ENCODE measurements around the gene SH2D1B. TPM values are rescaled to one million over a fixed set of nuclear protein-coding genes. Genes with fewer than 3 reads are reported as not detected.

The SH2D1B gene
- total and polyA plus RNA-seq, 2 donors (not counting 1 experiment from before 2014, with no cell fraction given), result 0.15 TPM

DNA sequence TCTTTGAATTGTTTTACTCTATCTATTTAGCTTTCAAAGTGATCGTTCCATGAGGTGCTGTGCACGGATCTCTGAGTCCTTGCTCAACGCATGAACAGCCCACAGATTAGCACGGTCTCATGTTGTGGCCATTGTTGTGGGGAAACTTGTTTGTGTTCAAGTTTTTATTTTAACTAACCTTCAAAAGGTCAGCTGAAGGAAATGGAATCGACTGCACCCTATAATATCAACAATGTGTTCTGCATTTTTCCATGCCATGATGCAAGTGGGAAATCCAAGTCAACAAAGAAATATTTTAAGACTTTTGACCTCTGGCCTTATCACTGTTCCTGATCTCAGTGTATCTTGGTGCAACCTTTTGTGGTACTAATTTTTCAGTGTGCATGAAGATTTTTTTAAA lies 6.1 kb downstream of the SH2D1B start:
- Histone ChIP-seq H2AFZ (ENCODE audit: insufficient read depth, low read depth, low read length, poor library complexity, severe bottlenecking) (no peak overlapping the region), H3K9ac (ENCODE audit: low read length) (no peak overlapping the region), H4K20me1 (ENCODE audit: control insufficient read depth, insufficient read depth, low read length, poor library complexity, severe bottlenecking) (no peaks in the 10 kb centered on the region), H3K9me3 (ENCODE audit: control extremely low read depth in 1 of 3, control insufficient read depth in 2 of 3, insufficient read depth in 1 of 3, low read length in 2 of 3) (no peaks in the 10 kb centered on the region), H3K79me2 (ENCODE audit: control insufficient read depth, insufficient read depth, low read length) (no peaks in the 10 kb centered on the region), H3K4me3 (ENCODE audit: control extremely low read depth in 1 of 5, extremely low read depth in 1 of 5, insufficient read depth in 1 of 5, low read depth in 2 of 5, low read length in 4 of 5) (no peak overlapping the region), H3K27me3 (replicated peaks in 1 of 4; ENCODE audit: control extremely low read depth in 1 of 4, control insufficient read depth in 3 of 4, insufficient read depth in 4 of 4, low read length in 3 of 4) (no peaks in the 10 kb centered on the region), H3K36me3 (replicated peaks in 1 of 2; ENCODE audit: control extremely low read depth in 1 of 2, control insufficient read depth in 1 of 2, extremely low read depth in 1 of 2, insufficient read depth in 2 of 2, low read length in 1 of 2) (no peaks in the 10 kb centered on the region), H3K4me2 (replicated peaks; ENCODE audit: low read depth, low read length, poor library complexity, severe bottlenecking) (no peak overlapping the region), H3K27ac (ENCODE audit: low read length in 2 of 2) (no peak overlapping the region), H3K4me1 (ENCODE audit: control insufficient read depth in 2 of 2, insufficient read depth in 2 of 2, low read length in 2 of 2) (no peaks in the 10 kb centered on the region)
- TF ChIP-seq CTCF (IDR thresholded peaks at IDR 0.05) (no peak), EZH2 (IDR thresholded peaks at IDR 0.05; ENCODE audit: borderline replicate concordance, insufficient read depth, low read depth, low read length, poor library complexity, severe bottlenecking) (no peak)
- no peak overlapping the region for H3K4me3 Mint-ChIP-seq
- peaks cover 30% of the 10 kb centered on the region for H3K27me3 Mint-ChIP-seq
- POLR2A ChIA-PET, result no interaction called here
- intact Hi-C loops (cut with micrococcal nuclease), result no loop called here
- H3K27ac Mint-ChIP-seq, result no peak overlapping the region
- no peak for DNase-seq
- no peaks in the 10 kb centered on the region for H3K9me3 Mint-ChIP-seq (ENCODE audit: insufficient read depth)
- no peaks in the 10 kb centered on the region for H3K4me1 Mint-ChIP-seq
- CTCF ChIA-PET, result no interaction called here
- no peak for ATAC-seq (ENCODE audit: low read depth)
- no CpG with 5 or more reads among the region's 5 CpGs for WGBS (ENCODE audit: insufficient coverage)

GRCh38 chr1:162404550-162405160 lies 7.3 kb downstream of the SH2D1B start:
- intact Hi-C loops (cut with micrococcal nuclease), result no loop called here
- no peak for ATAC-seq (ENCODE audit: low read depth)
- no peak overlapping the region for H2AFZ ChIP-seq (ENCODE audit: insufficient read depth, low read depth, low read length, poor library complexity, severe bottlenecking)
- H3K9me3 ChIP-seq (ENCODE audit: control extremely low read depth in 1 of 3, control insufficient read depth in 2 of 3, insufficient read depth in 1 of 3, low read length in 2 of 3), result no peaks in the 10 kb centered on the region
- H3K9ac ChIP-seq (ENCODE audit: low read length), result no peak overlapping the region
- H3K36me3 ChIP-seq (replicated peaks in 1 of 2; ENCODE audit: control extremely low read depth in 1 of 2, control insufficient read depth in 1 of 2, extremely low read depth in 1 of 2, insufficient read depth in 2 of 2, low read length in 1 of 2), result no peaks in the 10 kb centered on the region
- no peaks in the 10 kb centered on the region for H3K79me2 ChIP-seq (ENCODE audit: control insufficient read depth, insufficient read depth, low read length)
- H3K27ac ChIP-seq (ENCODE audit: low read length in 2 of 2), result no peak overlapping the region
- H3K4me3 ChIP-seq (ENCODE audit: control extremely low read depth in 1 of 5, extremely low read depth in 1 of 5, insufficient read depth in 1 of 5, low read depth in 2 of 5, low read length in 4 of 5), result no peak overlapping the region
- ChIA-PET POLR2A (no interaction called here), CTCF (no interaction called here)
- H3K9me3 Mint-ChIP-seq (ENCODE audit: insufficient read depth), result no peaks in the 10 kb centered on the region
- peaks cover 30% of the 10 kb centered on the region for H3K27me3 Mint-ChIP-seq
- no peaks in the 10 kb centered on the region for H4K20me1 ChIP-seq (ENCODE audit: control insufficient read depth, insufficient read depth, low read length, poor library complexity, severe bottlenecking)
- no peaks in the 10 kb centered on the region for H3K27me3 ChIP-seq (replicated peaks in 1 of 4; ENCODE audit: control extremely low read depth in 1 of 4, control insufficient read depth in 3 of 4, insufficient read depth in 4 of 4, low read length in 3 of 4)
- no peak for DNase-seq
- no peaks in the 10 kb centered on the region for H3K4me1 Mint-ChIP-seq
- no peak overlapping the region for H3K27ac Mint-ChIP-seq
- no peak overlapping the region for H3K4me3 Mint-ChIP-seq
- TF ChIP-seq EZH2 (IDR thresholded peaks at IDR 0.05; ENCODE audit: borderline replicate concordance, insufficient read depth, low read depth, low read length, poor library complexity, severe bottlenecking), result no peak
- no peak for TF ChIP-seq CTCF (IDR thresholded peaks at IDR 0.05)
- WGBS (ENCODE audit: insufficient coverage), result 100% methylated on average over 1 of the region's 5 CpGs
- no peak overlapping the region for H3K4me2 ChIP-seq (replicated peaks; ENCODE audit: low read depth, low read length, poor library complexity, severe bottlenecking)
- no peaks in the 10 kb centered on the region for H3K4me1 ChIP-seq (ENCODE audit: control insufficient read depth in 2 of 2, insufficient read depth in 2 of 2, low read length in 2 of 2)

Measured in B cell (primary cell).